Mesendoderm (in vitro differentiated cells): Measurements from ENCODE around the gene PTGFRN.

Source experiments
- DNase-seq: peaks from one replicate; pipeline ENCODE4 v3.0.0; 2013
- H2AK5ac ChIP-seq: 2 replicates; pipeline ENCODE4 v1.6.1; 2013; ENCODE audit warnings: low read length, inconsistent platforms
- H2BK120ac ChIP-seq: 2 replicates; pipeline ENCODE4 v1.6.1; 2013; ENCODE audit warnings: low read depth, mild to moderate bottlenecking, low read length, moderate library complexity, mixed read lengths
- H2BK15ac ChIP-seq: replicated peaks from 2 replicates; pipeline ENCODE4 v1.6.1; 2013; ENCODE audit warnings: low read depth, mild to moderate bottlenecking, moderate library complexity
- H2BK5ac ChIP-seq: 2 replicates; pipeline ENCODE4 v1.6.1; 2013; ENCODE audit warnings: low read length, inconsistent platforms
- H3K18ac ChIP-seq: 2 replicates; pipeline ENCODE4 v1.6.1; 2013; ENCODE audit warnings: mild to moderate bottlenecking, low read length, mixed read lengths
- H3K23ac ChIP-seq: one replicate; pipeline ENCODE4 v1.6.1; 2013; ENCODE audit warnings: low read length
- H3K27ac ChIP-seq: 2 replicates; pipeline ENCODE4 v1.5.1; 2013; ENCODE audit warnings: low read depth, mild to moderate bottlenecking, inconsistent platforms, low read length, moderate library complexity
- H3K27me3 ChIP-seq: 2 replicates; pipeline ENCODE4 v1.6.1; 2013; ENCODE audit warnings: low read length, control low read depth, mild to moderate bottlenecking, inconsistent platforms; ENCODE audit not compliant: insufficient read depth, poor library complexity
- H3K36me3 ChIP-seq: 2 replicates; pipeline ENCODE4 v1.6.1; 2013; ENCODE audit warnings: low read length, inconsistent platforms; ENCODE audit not compliant: control insufficient read depth, insufficient read depth
- H3K4ac ChIP-seq: one replicate; pipeline ENCODE4 v1.6.1; 2013; ENCODE audit warnings: low read depth, mild to moderate bottlenecking, low read length, moderate library complexity
- H3K4me1 ChIP-seq: 2 replicates; pipeline ENCODE4 v1.6.1; 2013; ENCODE audit warnings: low read depth, low read length, inconsistent platforms; ENCODE audit not compliant: control insufficient read depth
- H3K4me2 ChIP-seq: 2 replicates; pipeline ENCODE4 v1.6.1; 2013; ENCODE audit warnings: low read length
- H3K4me3 ChIP-seq: 2 replicates; pipeline ENCODE4 v1.5.1; 2013; ENCODE audit warnings: mild to moderate bottlenecking, low read length
- H3K56ac ChIP-seq: one replicate; pipeline ENCODE4 v1.6.1; 2013; ENCODE audit warnings: low read length
- H3K79me1 ChIP-seq: 2 replicates; pipeline ENCODE4 v1.6.1; 2013; ENCODE audit warnings: low read length, inconsistent platforms
- H3K79me2 ChIP-seq: 2 replicates; pipeline ENCODE4 v1.6.1; 2013; ENCODE audit warnings: mild to moderate bottlenecking, low read length; ENCODE audit not compliant: control insufficient read depth, insufficient read depth
- H3K9ac ChIP-seq: 2 replicates; pipeline ENCODE4 v1.6.1; 2013; ENCODE audit warnings: low read length, inconsistent platforms
- H4K5ac ChIP-seq: one replicate; pipeline ENCODE4 v1.6.1; 2013; ENCODE audit warnings: low read length
- H4K8ac ChIP-seq: one replicate; pipeline ENCODE4 v1.6.1; 2013; ENCODE audit warnings: low read depth, mild to moderate bottlenecking, control low read depth, low read length, moderate library complexity
- WGBS: extraction: QIAGEN DNeasy Blood & Tissue Kit; methylation state at CpG from one replicate; pipeline ENCODE4 v1.1.7; 2013; ENCODE audit warnings: low lambda C conversion rate, missing lambda C conversion rate; ENCODE audit not compliant: insufficient coverage; ENCODE audit errors: extremely low coverage; 5-methylcytosine and 5-hydroxymethylcytosine counted together

PTGFRN gene

DNA sequence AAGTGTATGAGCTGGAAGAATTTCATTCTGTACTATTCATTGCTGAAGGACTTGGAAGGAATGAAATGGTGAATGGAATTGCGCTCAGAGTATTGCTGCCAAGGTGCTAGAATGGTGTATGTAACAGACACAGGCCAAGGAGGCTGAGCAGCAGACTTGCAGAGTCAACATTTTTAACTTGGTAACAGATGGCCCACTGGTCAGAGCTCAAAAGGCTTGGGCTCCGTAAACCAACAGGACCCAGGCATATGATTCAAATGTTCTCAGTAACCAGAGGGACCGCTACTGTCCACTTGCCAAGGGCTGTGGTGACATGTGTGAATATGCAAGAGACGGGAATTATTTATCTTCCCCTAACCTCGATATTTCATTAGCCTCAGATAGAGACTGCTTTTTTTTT lies 28.8 kb upstream of the PTGFRN start:
- no peak overlapping the region for H3K27ac ChIP-seq
- no peaks in the 10 kb centered on the region for H3K79me1 ChIP-seq
- no peak overlapping the region for H2BK15ac ChIP-seq
- H3K4me3 ChIP-seq = no peak overlapping the region
- no peak overlapping the region for H3K9ac ChIP-seq
- DNase-seq = no peak
- H3K4me1 ChIP-seq = peaks cover 10% of the 10 kb centered on the region
- H3K4ac ChIP-seq = peak overlapping the region; percentile 59
- H3K27me3 ChIP-seq = no peaks in the 10 kb centered on the region
- H2BK5ac ChIP-seq = no peak overlapping the region
- peak overlapping the region; percentile 53 for H3K18ac ChIP-seq
- no peak overlapping the region for H4K8ac ChIP-seq
- H4K5ac ChIP-seq = no peak overlapping the region
- no peak overlapping the region for H3K23ac ChIP-seq
- H3K4me2 ChIP-seq = no peak overlapping the region
- H3K79me2 ChIP-seq = no peaks in the 10 kb centered on the region
- no peak overlapping the region for H2BK120ac ChIP-seq
- WGBS = no CpG with 5 or more reads among the region's 5 CpGs
- peak overlapping the region; percentile 70 for H2AK5ac ChIP-seq
- H3K56ac ChIP-seq = peak overlapping the region; percentile 26
- no peaks in the 10 kb centered on the region for H3K36me3 ChIP-seq

DNA sequence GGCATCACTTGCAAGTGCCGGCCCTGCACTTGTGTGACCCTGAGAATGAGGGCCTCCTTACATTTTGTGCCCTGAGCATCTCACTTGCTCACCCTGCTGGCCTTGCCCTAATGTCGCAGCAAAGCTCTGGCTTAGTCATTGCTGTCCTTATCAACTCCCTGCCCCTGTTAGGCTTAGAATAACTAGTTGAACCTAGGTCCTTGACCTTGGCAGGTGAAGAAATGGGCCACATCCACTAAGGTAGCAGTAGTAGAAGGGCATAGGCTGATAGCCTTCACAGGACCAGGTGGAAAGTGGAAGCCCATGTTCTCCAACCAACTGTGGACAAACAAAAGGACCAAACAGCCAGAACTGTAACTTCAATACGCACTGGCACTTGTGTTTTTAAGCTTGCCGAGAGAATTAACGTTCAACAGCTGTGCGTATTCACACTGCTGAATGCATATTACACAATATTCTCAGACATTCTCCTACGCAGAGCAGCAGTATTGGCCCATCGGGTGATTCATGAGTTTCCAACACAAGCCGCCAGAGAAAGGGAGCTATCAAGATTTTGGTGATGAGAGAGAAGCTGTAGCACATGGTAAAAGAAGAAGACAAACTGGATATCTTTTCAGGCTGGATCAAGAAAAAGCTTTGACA lies 27.7 kb upstream of the PTGFRN start:
- no CpG with 5 or more reads among the region's 9 CpGs for WGBS
- Histone ChIP-seq H3K79me2 (no peaks in the 10 kb centered on the region), H3K9ac (no peak overlapping the region), H3K23ac (no peak overlapping the region), H3K27ac (no peak overlapping the region), H2AK5ac (no peak overlapping the region), H3K4me2 (no peak overlapping the region), H3K18ac (no peak overlapping the region), H2BK120ac (no peak overlapping the region), H2BK15ac (no peak overlapping the region), H3K79me1 (no peaks in the 10 kb centered on the region), H3K56ac (peak overlapping the region; percentile 34), H3K4me3 (no peak overlapping the region), H3K4ac (no peak overlapping the region), H4K5ac (no peak overlapping the region), H4K8ac (no peak overlapping the region), H3K4me1 (peaks cover 10% of the 10 kb centered on the region), H3K27me3 (no peaks in the 10 kb centered on the region), H3K36me3 (no peaks in the 10 kb centered on the region), H2BK5ac (no peak overlapping the region)
- DNase-seq = peak; percentile 85

DNA sequence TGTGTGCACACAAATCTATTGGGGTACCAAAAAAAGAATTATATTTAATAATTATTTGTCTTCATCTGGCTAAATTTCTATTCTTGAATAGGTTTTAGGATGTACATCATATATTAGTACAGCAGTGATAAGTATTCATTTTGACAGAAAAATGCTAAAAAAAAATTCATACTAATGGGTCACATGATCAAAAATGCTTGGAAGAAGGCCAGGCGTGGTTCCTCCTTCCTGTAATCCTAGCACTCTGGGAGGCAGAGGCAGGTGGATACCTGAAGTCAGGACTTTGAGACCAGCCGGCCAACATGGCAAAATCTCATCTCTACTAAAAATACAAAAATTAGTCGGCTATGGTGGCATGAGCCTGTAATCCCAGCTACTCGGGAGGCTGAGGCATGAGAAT lies 26.9 kb upstream of the PTGFRN start:
- no peak overlapping the region for H3K18ac ChIP-seq
- H3K27me3 ChIP-seq = no peaks in the 10 kb centered on the region
- H3K79me2 ChIP-seq = no peaks in the 10 kb centered on the region
- H3K27ac ChIP-seq = no peak overlapping the region
- no peak overlapping the region for H2BK120ac ChIP-seq
- DNase-seq = no peak
- H3K4me1 ChIP-seq = peaks cover 10% of the 10 kb centered on the region
- no peak overlapping the region for H4K5ac ChIP-seq
- H3K9ac ChIP-seq = no peak overlapping the region
- H3K79me1 ChIP-seq = no peaks in the 10 kb centered on the region
- H2BK5ac ChIP-seq = no peak overlapping the region
- no peak overlapping the region for H3K4me2 ChIP-seq
- no peak overlapping the region for H3K56ac ChIP-seq
- no peak overlapping the region for H3K4ac ChIP-seq
- no CpG with 5 or more reads among the region's 4 CpGs for WGBS
- no peak overlapping the region for H4K8ac ChIP-seq
- H3K36me3 ChIP-seq = no peaks in the 10 kb centered on the region
- H3K4me3 ChIP-seq = no peak overlapping the region
- H3K23ac ChIP-seq = no peak overlapping the region
- H2AK5ac ChIP-seq = no peak overlapping the region
- no peak overlapping the region for H2BK15ac ChIP-seq

DNA sequence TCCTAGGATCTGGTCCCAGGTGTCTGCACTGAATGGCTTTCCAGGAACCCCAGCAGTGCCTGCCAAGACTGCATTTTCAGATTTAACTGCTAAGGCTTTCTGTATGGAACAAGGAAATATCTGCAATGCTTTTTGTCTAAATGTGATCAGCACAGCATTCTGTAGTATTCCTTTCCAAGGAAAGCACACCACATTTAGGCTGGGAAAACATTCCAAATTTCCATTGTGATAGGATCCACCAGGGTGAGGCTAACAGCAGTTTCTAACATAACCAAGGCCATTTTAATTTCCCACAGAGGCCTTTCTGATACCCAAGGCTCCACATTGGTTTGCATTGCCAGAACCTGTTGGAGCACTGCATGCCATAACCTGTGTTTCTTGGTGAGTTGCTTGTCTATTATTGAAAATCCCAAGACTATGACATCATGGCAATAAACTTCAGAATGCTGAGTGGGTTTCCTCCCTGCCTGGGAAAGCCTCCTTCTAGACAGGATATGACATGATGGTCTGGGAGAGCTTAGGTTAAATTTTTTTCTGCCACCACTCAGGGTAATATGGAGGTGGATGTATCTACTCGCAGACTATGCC lies 23.3 kb upstream of the PTGFRN start:
- no peak overlapping the region for H4K8ac ChIP-seq
- no peak overlapping the region for H2BK5ac ChIP-seq
- no peaks in the 10 kb centered on the region for H3K36me3 ChIP-seq
- H3K4me2 ChIP-seq = no peak overlapping the region
- H3K23ac ChIP-seq = no peak overlapping the region
- H2BK120ac ChIP-seq = no peak overlapping the region
- H3K4me1 ChIP-seq = no peaks in the 10 kb centered on the region
- peak; percentile 62 for DNase-seq
- no peaks in the 10 kb centered on the region for H3K27me3 ChIP-seq
- H3K4ac ChIP-seq = no peak overlapping the region
- H3K9ac ChIP-seq = no peak overlapping the region
- no CpG with 5 or more reads among the region's 1 CpG for WGBS
- no peak overlapping the region for H2AK5ac ChIP-seq
- no peaks in the 10 kb centered on the region for H3K79me2 ChIP-seq
- H2BK15ac ChIP-seq = no peak overlapping the region
- H3K56ac ChIP-seq = no peak overlapping the region
- H3K79me1 ChIP-seq = no peaks in the 10 kb centered on the region
- H3K27ac ChIP-seq = no peak overlapping the region
- H3K18ac ChIP-seq = no peak overlapping the region
- no peak overlapping the region for H3K4me3 ChIP-seq
- no peak overlapping the region for H4K5ac ChIP-seq

DNA sequence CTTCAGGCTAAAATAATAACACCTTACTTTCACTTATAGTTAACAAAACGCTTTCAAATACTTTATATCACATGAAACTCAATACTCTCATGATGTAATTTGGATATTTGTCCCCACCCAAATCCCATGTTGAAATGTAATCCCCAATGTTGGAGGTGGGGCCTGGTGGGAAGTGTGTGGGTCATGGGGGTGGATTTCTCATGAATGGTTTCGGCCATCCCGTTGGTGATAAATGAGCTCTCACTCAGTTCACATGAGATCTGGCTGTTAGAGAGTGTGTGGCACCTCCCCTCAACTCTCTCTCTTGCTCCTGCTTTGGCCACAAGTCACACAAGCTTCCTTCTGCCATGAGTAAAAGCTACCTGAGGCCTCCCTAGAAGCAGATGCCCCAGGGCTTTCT lies 22.5 kb upstream of the PTGFRN start:
- H3K4me1 ChIP-seq = no peaks in the 10 kb centered on the region
- H3K79me2 ChIP-seq = no peaks in the 10 kb centered on the region
- H3K36me3 ChIP-seq = no peaks in the 10 kb centered on the region
- H3K4me2 ChIP-seq = no peak overlapping the region
- no peaks in the 10 kb centered on the region for H3K79me1 ChIP-seq
- no peak overlapping the region for H3K56ac ChIP-seq
- H4K8ac ChIP-seq = no peak overlapping the region
- no peak overlapping the region for H3K23ac ChIP-seq
- no peak overlapping the region for H4K5ac ChIP-seq
- no peak overlapping the region for H3K18ac ChIP-seq
- H3K4ac ChIP-seq = no peak overlapping the region
- 100% methylated on average over 1 of the region's 3 CpGs for WGBS
- no peak overlapping the region for H3K9ac ChIP-seq
- H2AK5ac ChIP-seq = no peak overlapping the region
- H2BK5ac ChIP-seq = no peak overlapping the region
- no peak overlapping the region for H3K27ac ChIP-seq
- no peak overlapping the region for H2BK120ac ChIP-seq
- no peaks in the 10 kb centered on the region for H3K27me3 ChIP-seq
- H2BK15ac ChIP-seq = no peak overlapping the region
- DNase-seq = no peak
- H3K4me3 ChIP-seq = no peak overlapping the region

DNA sequence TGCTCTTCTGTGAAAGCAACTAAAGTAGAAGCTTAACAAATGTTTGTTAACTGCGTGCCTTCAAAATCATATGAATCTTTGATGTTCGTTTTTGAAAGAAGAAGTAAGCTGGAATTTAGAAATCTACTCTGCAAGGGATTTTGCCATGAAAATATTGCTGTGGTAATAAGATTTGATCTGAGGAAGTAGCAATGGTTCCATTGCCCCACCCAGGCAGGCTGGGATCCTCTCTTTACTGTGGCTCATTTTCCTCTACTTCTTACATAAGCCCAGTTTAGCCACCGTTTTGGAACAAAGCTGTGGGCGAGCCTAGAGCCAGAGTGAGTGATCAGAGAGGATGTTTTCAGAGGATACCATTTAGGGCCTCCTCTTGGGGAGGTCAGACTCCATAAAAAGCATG lies 20.3 kb upstream of the PTGFRN start:
- H2AK5ac ChIP-seq = no peak overlapping the region
- no peaks in the 10 kb centered on the region for H3K4me1 ChIP-seq
- no peaks in the 10 kb centered on the region for H3K27me3 ChIP-seq
- H3K36me3 ChIP-seq = no peaks in the 10 kb centered on the region
- no peak overlapping the region for H2BK120ac ChIP-seq
- no peak overlapping the region for H4K5ac ChIP-seq
- no peak overlapping the region for H3K9ac ChIP-seq
- H3K4ac ChIP-seq = no peak overlapping the region
- H3K18ac ChIP-seq = no peak overlapping the region
- no peak for DNase-seq
- WGBS = no CpG with 5 or more reads among the region's 4 CpGs
- no peak overlapping the region for H2BK15ac ChIP-seq
- no peak overlapping the region for H3K27ac ChIP-seq
- H3K79me2 ChIP-seq = no peaks in the 10 kb centered on the region
- H3K4me2 ChIP-seq = no peak overlapping the region
- H4K8ac ChIP-seq = no peak overlapping the region
- H3K23ac ChIP-seq = no peak overlapping the region
- no peaks in the 10 kb centered on the region for H3K79me1 ChIP-seq
- no peak overlapping the region for H3K56ac ChIP-seq
- H3K4me3 ChIP-seq = no peak overlapping the region
- no peak overlapping the region for H2BK5ac ChIP-seq
